ENCODE measurements around the gene ANKIB1.

DNA sequence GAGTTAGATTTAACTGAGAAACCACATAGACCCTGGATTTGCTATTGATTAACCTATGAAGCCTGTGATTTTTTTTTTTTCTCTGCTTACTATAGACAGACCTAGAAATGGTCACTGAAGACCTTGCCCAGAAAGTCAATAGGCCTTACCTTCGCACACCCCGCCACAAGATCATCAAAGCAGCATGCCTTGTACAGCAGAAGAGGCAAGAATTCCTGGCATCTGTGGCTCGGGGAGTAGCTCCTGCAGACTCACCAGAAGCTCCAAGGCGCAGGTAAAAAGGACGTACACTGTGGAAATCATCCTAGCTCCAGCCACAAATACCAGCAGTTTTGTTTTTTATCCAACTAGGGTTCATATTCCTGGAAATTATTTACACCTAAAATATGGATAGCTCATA, 145.3 kb downstream of the ANKIB1 start:
- TF ChIP-seq, protein P1, sequence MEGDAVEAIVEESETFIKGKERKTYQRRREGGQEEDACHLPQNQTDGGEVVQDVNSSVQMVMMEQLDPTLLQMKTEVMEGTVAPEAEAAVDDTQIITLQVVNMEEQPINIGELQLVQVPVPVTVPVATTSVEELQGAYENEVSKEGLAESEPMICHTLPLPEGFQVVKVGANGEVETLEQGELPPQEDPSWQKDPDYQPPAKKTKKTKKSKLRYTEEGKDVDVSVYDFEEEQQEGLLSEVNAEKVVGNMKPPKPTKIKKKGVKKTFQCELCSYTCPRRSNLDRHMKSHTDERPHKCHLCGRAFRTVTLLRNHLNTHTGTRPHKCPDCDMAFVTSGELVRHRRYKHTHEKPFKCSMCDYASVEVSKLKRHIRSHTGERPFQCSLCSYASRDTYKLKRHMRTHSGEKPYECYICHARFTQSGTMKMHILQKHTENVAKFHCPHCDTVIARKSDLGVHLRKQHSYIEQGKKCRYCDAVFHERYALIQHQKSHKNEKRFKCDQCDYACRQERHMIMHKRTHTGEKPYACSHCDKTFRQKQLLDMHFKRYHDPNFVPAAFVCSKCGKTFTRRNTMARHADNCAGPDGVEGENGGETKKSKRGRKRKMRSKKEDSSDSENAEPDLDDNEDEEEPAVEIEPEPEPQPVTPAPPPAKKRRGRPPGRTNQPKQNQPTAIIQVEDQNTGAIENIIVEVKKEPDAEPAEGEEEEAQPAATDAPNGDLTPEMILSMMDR (IDR thresholded peaks at IDR 0.05; ENCODE audit: insufficient read depth, low read length): no peak
- no peak for TF ChIP-seq POLR2AphosphoS5 (IDR thresholded peaks at IDR 0.05; ENCODE audit: low read depth)
- no peak for TF ChIP-seq GABPA (IDR thresholded peaks at IDR 0.05; ENCODE audit: low read depth)
- TF ChIP-seq, protein P2, sequence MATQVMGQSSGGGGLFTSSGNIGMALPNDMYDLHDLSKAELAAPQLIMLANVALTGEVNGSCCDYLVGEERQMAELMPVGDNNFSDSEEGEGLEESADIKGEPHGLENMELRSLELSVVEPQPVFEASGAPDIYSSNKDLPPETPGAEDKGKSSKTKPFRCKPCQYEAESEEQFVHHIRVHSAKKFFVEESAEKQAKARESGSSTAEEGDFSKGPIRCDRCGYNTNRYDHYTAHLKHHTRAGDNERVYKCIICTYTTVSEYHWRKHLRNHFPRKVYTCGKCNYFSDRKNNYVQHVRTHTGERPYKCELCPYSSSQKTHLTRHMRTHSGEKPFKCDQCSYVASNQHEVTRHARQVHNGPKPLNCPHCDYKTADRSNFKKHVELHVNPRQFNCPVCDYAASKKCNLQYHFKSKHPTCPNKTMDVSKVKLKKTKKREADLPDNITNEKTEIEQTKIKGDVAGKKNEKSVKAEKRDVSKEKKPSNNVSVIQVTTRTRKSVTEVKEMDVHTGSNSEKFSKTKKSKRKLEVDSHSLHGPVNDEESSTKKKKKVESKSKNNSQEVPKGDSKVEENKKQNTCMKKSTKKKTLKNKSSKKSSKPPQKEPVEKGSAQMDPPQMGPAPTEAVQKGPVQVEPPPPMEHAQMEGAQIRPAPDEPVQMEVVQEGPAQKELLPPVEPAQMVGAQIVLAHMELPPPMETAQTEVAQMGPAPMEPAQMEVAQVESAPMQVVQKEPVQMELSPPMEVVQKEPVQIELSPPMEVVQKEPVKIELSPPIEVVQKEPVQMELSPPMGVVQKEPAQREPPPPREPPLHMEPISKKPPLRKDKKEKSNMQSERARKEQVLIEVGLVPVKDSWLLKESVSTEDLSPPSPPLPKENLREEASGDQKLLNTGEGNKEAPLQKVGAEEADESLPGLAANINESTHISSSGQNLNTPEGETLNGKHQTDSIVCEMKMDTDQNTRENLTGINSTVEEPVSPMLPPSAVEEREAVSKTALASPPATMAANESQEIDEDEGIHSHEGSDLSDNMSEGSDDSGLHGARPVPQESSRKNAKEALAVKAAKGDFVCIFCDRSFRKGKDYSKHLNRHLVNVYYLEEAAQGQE (IDR thresholded peaks at IDR 0.05; ENCODE audit: insufficient replicate concordance, low read depth): no peak

Measured in HL-60 (cell line).